Measurements from ENCODE around the gene C1QBP.

Gene C1QBP

DNA sequence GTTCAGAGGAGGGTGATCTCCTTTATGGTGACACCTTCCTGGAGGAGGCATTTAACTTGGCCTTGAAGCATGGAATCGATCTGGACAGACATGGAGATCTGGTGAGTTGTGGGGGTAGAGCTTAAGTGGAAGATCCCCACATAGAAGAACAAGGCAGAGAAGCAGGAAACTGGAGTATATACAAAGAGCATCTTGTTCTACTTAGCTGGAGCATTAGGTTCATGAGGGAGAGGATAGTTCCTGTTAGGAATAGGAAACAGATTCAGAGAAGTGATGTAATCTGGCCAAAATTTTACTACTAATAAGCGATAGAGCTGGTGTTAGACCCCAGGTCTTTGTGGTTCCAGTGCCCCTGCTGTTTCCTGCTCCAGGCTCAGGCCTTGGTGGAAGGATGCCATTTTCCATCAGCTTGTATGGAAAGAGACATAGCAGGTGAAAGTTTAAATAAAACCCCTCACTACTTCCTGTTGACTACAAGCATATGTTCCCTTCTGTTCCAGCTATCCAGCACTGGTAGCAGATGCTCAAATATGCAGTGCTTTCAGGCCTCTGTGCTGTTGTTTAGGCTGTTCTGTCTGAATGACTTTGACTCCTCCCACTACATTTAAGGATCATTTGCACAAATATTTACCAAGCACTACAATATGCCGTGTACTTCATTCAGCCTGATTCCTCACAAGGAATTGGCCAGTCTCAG, 9.6 kb downstream of the C1QBP start:
- Histone ChIP-seq H3K4me2 (ENCODE audit: low read length) (no peak overlapping the region), H3K27ac (ENCODE audit: low read depth, low read length, poor library complexity, severe bottlenecking) (no peak overlapping the region), H4K20me1 (ENCODE audit: insufficient read depth, low read length) (no peaks in the 10 kb centered on the region), H3K9me3 (ENCODE audit: low read length) (no peaks in the 10 kb centered on the region), H3K9me2 (ENCODE audit: low read depth, low read length) (no peaks in the 10 kb centered on the region), H3F3A (ENCODE audit: insufficient read depth, low read length) (peaks cover 3% of the 10 kb centered on the region; the same call in 1 of the 2 replicates), H3K4me3 (ENCODE audit: low read depth, low read length, poor library complexity, severe bottlenecking) (no peak overlapping the region), H3K4me1 (ENCODE audit: insufficient read depth, low read length, severe bottlenecking) (no peaks in the 10 kb centered on the region), H3K9ac (ENCODE audit: low read length) (no peak overlapping the region), H3K36me3 (ENCODE audit: insufficient read depth, low read length) (peaks cover 95% of the 10 kb centered on the region), H3K79me2 (ENCODE audit: insufficient read depth, low read length) (no peaks in the 10 kb centered on the region), H2AFZ (ENCODE audit: low read length) (no peak overlapping the region), H3K27me3 (ENCODE audit: insufficient read depth, low read length) (no peaks in the 10 kb centered on the region)
- TF ChIP-seq CTCF (IDR thresholded peaks at IDR 0.05; ENCODE audit: low read length) (no peak), EZH2 (IDR thresholded peaks at IDR 0.05; ENCODE audit: borderline replicate concordance, low read length) (no peak)

- Histone ChIP-seq H3K4me1 (ENCODE audit: insufficient read depth, low read length, severe bottlenecking) (peaks cover 17% of the 10 kb centered on the region), H3K27ac (ENCODE audit: low read depth, low read length, poor library complexity, severe bottlenecking) (no peak overlapping the region), H3K4me3 (ENCODE audit: low read depth, low read length, poor library complexity, severe bottlenecking) (no peak overlapping the region), H2AFZ (ENCODE audit: low read length) (no peak overlapping the region), H3K79me2 (ENCODE audit: insufficient read depth, low read length) (peaks cover 8% of the 10 kb centered on the region), H4K20me1 (ENCODE audit: insufficient read depth, low read length) (no peaks in the 10 kb centered on the region), H3F3A (ENCODE audit: insufficient read depth, low read length) (no peaks in the 10 kb centered on the region), H3K27me3 (ENCODE audit: insufficient read depth, low read length) (no peaks in the 10 kb centered on the region), H3K9me2 (ENCODE audit: low read depth, low read length) (no peaks in the 10 kb centered on the region), H3K9ac (ENCODE audit: low read length) (no peak overlapping the region), H3K9me3 (ENCODE audit: low read length) (no peaks in the 10 kb centered on the region), H3K4me2 (ENCODE audit: low read length) (no peak overlapping the region), H3K36me3 (ENCODE audit: insufficient read depth, low read length) (peaks cover 91% of the 10 kb centered on the region)
- TF ChIP-seq EZH2 (IDR thresholded peaks at IDR 0.05; ENCODE audit: borderline replicate concordance, low read length): no peak
- no peak for TF ChIP-seq CTCF (IDR thresholded peaks at IDR 0.05; ENCODE audit: low read length)
Observed at GRCh38 chr17:5425826-5426225, 13.1 kb downstream of the C1QBP start.

DNA sequence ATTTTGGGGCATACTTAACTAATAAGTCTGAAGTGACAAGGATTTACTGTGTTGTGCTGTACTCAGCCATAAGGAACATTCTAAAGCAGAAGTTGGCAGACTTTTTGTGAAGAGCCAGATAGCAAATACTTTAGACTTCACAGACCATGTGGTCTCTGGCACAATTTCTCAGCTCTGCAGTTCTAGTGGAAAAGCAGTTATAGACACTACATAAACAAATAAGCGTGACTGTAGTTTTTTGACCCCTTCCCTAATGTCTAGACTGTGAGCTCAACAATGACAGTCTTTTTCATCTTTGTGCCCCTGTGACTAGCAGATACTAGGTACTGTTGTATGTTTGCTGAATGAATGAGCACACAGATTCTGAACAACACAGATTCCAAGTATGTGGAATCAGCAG, 14.0 kb downstream of the C1QBP start:
- no peaks in the 10 kb centered on the region for H3K9me3 ChIP-seq (ENCODE audit: low read length)
- H4K20me1 ChIP-seq (ENCODE audit: insufficient read depth, low read length): no peaks in the 10 kb centered on the region
- no peaks in the 10 kb centered on the region for H3K27me3 ChIP-seq (ENCODE audit: insufficient read depth, low read length)
- no peak overlapping the region for H2AFZ ChIP-seq (ENCODE audit: low read length)
- no peaks in the 10 kb centered on the region for H3K9me2 ChIP-seq (ENCODE audit: low read depth, low read length)
- peaks cover 13% of the 10 kb centered on the region for H3K79me2 ChIP-seq (ENCODE audit: insufficient read depth, low read length)
- H3K27ac ChIP-seq (ENCODE audit: low read depth, low read length, poor library complexity, severe bottlenecking): no peak overlapping the region
- H3K9ac ChIP-seq (ENCODE audit: low read length): no peak overlapping the region
- peaks cover 81% of the 10 kb centered on the region for H3K36me3 ChIP-seq (ENCODE audit: insufficient read depth, low read length)
- no peak overlapping the region for H3K4me3 ChIP-seq (ENCODE audit: low read depth, low read length, poor library complexity, severe bottlenecking)
- no peak overlapping the region for H3K4me2 ChIP-seq (ENCODE audit: low read length)
- no peaks in the 10 kb centered on the region for H3F3A ChIP-seq (ENCODE audit: insufficient read depth, low read length)
- H3K4me1 ChIP-seq (ENCODE audit: insufficient read depth, low read length, severe bottlenecking): peaks cover 21% of the 10 kb centered on the region
- no peak for TF ChIP-seq CTCF (IDR thresholded peaks at IDR 0.05; ENCODE audit: low read length)
- no peak for TF ChIP-seq EZH2 (IDR thresholded peaks at IDR 0.05; ENCODE audit: borderline replicate concordance, low read length)
